GM18951 (cell line): ENCODE data around the gene SMPD1.

Source experiments
- POLR2A ChIP-seq: IDR thresholded peaks from 4 replicates; pipeline ENCODE4 v1.6.1; 2011; ENCODE audit warnings: mild to moderate bottlenecking; ENCODE audit not compliant: insufficient read length, insufficient read depth; ENCODE audit errors: extremely low read depth
- in situ Hi-C: fragments of 300-500 bp; cut with MboI; formaldehyde crosslinking; loops from one replicate; pipeline ENCODE4 v1.12.0; 2022; ENCODE audit warnings: low sequenced_read_pairs, mixed read lengths, inconsistent platforms; ENCODE audit not compliant: unreplicated experiment

The SMPD1 gene

DNA sequence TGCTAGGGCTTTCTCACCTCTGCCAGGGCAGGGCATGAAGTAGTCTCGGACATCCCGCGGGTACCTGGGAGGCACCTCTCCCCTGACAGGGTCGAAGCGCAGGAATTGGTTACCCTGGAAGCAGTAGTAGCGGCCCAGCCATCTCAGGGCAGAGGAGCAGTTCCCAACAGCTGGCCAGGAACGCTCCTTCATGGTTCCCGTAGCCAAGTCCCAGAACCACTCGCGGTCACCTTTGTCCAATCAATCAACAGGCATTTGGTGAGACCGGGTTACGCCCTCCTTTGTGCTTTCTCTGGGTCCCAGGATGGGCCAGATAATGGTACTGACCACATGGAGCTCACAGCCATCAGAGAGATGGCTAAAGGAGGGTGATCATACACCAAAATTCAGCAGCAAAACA lies 47.1 kb downstream of the SMPD1 start:
- TF ChIP-seq POLR2A: no peak
- in situ Hi-C loops: no loop called here

DNA sequence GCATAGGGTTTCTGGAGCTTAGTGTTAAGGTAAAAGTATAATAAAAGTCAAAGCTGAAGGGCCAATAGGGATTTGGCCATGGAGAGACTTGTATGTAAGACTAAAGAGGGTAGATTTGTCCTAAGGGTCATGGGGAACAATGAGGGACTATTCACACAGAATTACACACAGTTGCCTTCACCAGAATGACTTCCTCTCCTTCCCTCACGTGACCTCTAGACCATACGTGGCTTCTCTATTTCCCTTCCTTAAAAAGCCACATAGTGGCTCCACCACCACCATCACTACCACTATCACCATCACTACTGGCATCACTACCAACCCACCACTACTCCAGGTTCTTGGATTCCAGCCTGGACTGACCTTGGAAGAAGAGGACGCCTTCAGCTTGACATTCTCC lies 47.7 kb downstream of the SMPD1 start:
- in situ Hi-C loops: no loop called here
- no peak for TF ChIP-seq POLR2A

- in situ Hi-C loops: no loop called here
- TF ChIP-seq POLR2A: no peak
These were observed 48.8 kb downstream of the SMPD1 start for GRCh38 chr11:6438979-6439571.

DNA sequence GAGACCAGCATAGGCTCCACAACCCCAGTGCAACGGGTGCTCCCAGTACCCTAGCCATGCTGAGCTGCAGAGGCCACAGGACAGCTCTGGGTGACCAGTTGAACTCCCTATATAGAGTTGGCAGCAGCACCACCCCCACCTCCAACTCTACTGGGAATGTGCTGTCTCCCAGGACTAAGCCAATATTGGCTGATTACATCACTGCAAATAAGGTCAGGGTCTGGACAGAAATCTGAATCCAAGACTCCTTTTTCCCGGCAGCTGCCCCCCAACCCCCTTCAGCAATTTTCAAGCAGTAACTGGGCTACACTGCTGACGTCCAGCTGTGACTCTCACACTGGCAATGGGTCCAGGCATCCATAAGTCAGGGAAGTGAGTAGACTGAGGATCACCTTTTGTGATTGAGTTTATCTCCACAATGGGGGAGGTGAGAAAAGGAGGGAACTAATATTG lies 50.7 kb downstream of the SMPD1 start, which contains the start of gene HPX:
Gene HPX (minus strand): TSS at position 82 of the 453 bp plus-strand sequence. CDS start 24 bp downstream, at position 58.
- no peak for TF ChIP-seq POLR2A
- in situ Hi-C loops: no loop called here

DNA sequence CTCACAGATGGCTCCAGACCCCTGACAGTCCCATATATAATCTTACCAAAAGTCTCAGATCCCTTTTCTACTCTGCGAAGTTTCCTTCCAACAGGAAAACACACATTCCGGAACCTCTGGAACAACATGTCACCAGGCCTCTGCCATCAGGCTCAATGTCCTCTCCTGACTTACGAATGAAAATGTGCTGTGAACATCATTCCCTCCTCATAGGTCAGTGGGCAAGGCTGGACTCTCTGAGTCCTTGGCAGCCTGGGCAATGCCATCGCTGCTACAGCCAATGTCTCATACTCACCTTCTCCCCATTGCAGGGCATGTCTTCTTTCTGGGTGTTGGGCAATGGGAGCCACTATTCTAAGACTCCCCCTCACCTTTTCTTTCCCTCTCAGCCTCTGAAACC lies 52.2 kb downstream of the SMPD1 start:
- in situ Hi-C loops: no loop called here
- TF ChIP-seq POLR2A: no peak

GRCh38 chr11:6443269-6444003 lies 53.2 kb downstream of the SMPD1 start:
- in situ Hi-C loops: no loop called here

More at GRCh38 chr11:6443269-6444003, 53.2 kb downstream of the SMPD1 start:
- TF ChIP-seq POLR2A: no peak
